ENCODE measurements around the gene STARD5.

Gene STARD5

GRCh38 chr15:81337713-81338157 is 13.8 kb upstream of the STARD5 start:
- no peak for TF ChIP-seq CTCF (IDR thresholded peaks at IDR 0.05; ENCODE audit: insufficient read depth, missing control alignments)

GRCh38 chr15:81337241-81337640 is 13.3 kb upstream of the STARD5 start:
- DNase-seq (ENCODE audit: insufficient read length, low spot score) = no peak
- TF ChIP-seq CTCF (IDR thresholded peaks at IDR 0.05; ENCODE audit: insufficient read depth, missing control alignments) = no peak
- no peak for FAIRE-seq

More at GRCh38 chr15:81337713-81338157, 13.8 kb upstream of the STARD5 start:
- DNase-seq (ENCODE audit: insufficient read length, low spot score) (no peak), FAIRE-seq (no peak)

GRCh38 chr15:81336568-81336967 is 12.6 kb upstream of the STARD5 start:
- TF ChIP-seq CTCF (IDR thresholded peaks at IDR 0.05; ENCODE audit: insufficient read depth, missing control alignments) = no peak
- FAIRE-seq = no peak
- DNase-seq (ENCODE audit: insufficient read length, low spot score) = no peak

GRCh38 chr15:81335631-81336030 is 11.7 kb upstream of the STARD5 start:
- TF ChIP-seq CTCF (IDR thresholded peaks at IDR 0.05; ENCODE audit: insufficient read depth, missing control alignments) = no peak
- no peak for DNase-seq (ENCODE audit: insufficient read length, low spot score)
- no peak for FAIRE-seq

- FAIRE-seq = no peak
Observed at GRCh38 chr15:81334768-81335435, 11.0 kb upstream of the STARD5 start.

GRCh38 chr15:81333363-81333762 is 9.4 kb upstream of the STARD5 start:
- DNase-seq (ENCODE audit: insufficient read length, low spot score) = no peak
- no peak for TF ChIP-seq CTCF (IDR thresholded peaks at IDR 0.05; ENCODE audit: insufficient read depth, missing control alignments)
- no peak for FAIRE-seq

More at GRCh38 chr15:81334768-81335435, 11.0 kb upstream of the STARD5 start:
- DNase-seq (ENCODE audit: insufficient read length, low spot score) = no peak
- no peak for TF ChIP-seq CTCF (IDR thresholded peaks at IDR 0.05; ENCODE audit: insufficient read depth, missing control alignments)

GRCh38 chr15:81332326-81332725 is 8.4 kb upstream of the STARD5 start:
- no peak for TF ChIP-seq CTCF (IDR thresholded peaks at IDR 0.05; ENCODE audit: insufficient read depth, missing control alignments)
- FAIRE-seq = no peak
- DNase-seq (ENCODE audit: insufficient read length, low spot score) = no peak

Measured in D721Med (cell line).